IPS-20b (cell line): ENCODE measurements around the gene TNFRSF19.

Experiments used
- H3K27ac ChIP-seq: one replicate; pipeline ENCODE4 v1.5.1; 2013; ENCODE audit warnings: low read length
- H3K27me3 ChIP-seq: 2 replicates; pipeline ENCODE4 v1.6.1; 2013; ENCODE audit warnings: mild to moderate bottlenecking, low read length, inconsistent platforms; ENCODE audit not compliant: insufficient read depth
- H3K36me3 ChIP-seq: 2 replicates; pipeline ENCODE4 v1.6.1; 2013; ENCODE audit warnings: low read depth, mild to moderate bottlenecking, inconsistent platforms, low read length, moderate library complexity; ENCODE audit not compliant: insufficient read depth
- H3K4me1 ChIP-seq: 2 replicates; pipeline ENCODE4 v1.6.1; 2013; ENCODE audit warnings: mild to moderate bottlenecking, control low read depth, inconsistent platforms, low read length, moderate library complexity; ENCODE audit not compliant: insufficient read depth
- H3K4me3 ChIP-seq: 2 replicates; pipeline ENCODE4 v1.5.1; 2013; ENCODE audit warnings: mild to moderate bottlenecking, low read length, inconsistent platforms
- H3K9ac ChIP-seq: 2 replicates; pipeline ENCODE4 v1.6.1; 2013; ENCODE audit warnings: low read depth, mild to moderate bottlenecking, inconsistent platforms, low read length, moderate library complexity
- H3K9me3 ChIP-seq: 2 replicates; pipeline ENCODE4 v1.6.1; 2013; ENCODE audit warnings: mild to moderate bottlenecking, low read depth, low read length, inconsistent platforms; ENCODE audit not compliant: insufficient read depth

The TNFRSF19 gene

GRCh38 chr13:23620613-23621315, 50.6 kb downstream of the TNFRSF19 start:
- no peaks in the 10 kb centered on the region for H3K9me3 ChIP-seq
- no peak overlapping the region for H3K27ac ChIP-seq
- H3K36me3 ChIP-seq: no peaks in the 10 kb centered on the region; the same call in 1 of the 2 replicates
- H3K4me1 ChIP-seq: peaks cover 13% of the 10 kb centered on the region; the same call in 1 of the 2 replicates
- no peaks in the 10 kb centered on the region for H3K27me3 ChIP-seq
- no peak overlapping the region for H3K4me3 ChIP-seq
- no peak overlapping the region for H3K9ac ChIP-seq

DNA sequence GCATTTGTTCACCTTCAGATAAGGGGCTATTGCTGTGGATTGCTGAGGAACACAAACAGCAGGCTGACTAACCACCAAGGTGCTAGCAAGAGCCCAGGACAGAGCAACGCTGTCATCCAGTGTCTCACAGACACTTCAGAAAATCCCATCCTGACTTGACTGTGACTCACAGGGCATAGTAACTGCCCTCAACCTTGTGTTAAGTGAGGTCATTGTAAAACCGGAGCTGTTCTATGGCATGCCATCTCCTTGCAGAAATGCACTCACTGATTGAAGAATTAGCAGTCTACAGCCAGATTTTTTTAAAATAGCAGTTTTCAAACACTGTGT, 51.1 kb downstream of the TNFRSF19 start:
- H3K9me3 ChIP-seq: no peaks in the 10 kb centered on the region
- H3K27me3 ChIP-seq: no peaks in the 10 kb centered on the region
- H3K9ac ChIP-seq: no peak overlapping the region
- peaks cover 9% of the 10 kb centered on the region; the same call in 1 of the 2 replicates for H3K4me1 ChIP-seq
- H3K36me3 ChIP-seq: no peaks in the 10 kb centered on the region; the same call in 1 of the 2 replicates
- no peak overlapping the region for H3K27ac ChIP-seq
- H3K4me3 ChIP-seq: no peak overlapping the region

DNA sequence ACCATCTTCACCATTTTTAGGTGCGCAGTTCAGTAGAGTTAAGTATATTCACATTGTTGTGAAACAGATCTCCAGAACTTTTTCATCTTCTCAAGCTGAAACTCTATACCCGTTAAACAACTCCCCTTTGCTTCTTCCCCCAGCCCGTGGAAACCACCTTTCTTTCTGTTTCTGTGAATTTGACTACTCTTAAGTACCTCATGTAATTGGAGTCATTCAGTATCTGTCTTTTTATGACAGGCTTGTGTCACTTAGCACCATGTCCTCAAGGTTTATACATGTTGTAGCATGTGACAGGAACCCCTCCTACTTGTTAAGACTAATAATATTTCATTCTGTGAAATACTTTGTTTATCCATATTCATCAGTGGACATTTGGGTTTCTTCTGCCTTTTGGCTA, 52.8 kb downstream of the TNFRSF19 start:
- Histone ChIP-seq H3K4me1 (peaks cover 13% of the 10 kb centered on the region), H3K4me3 (no peak overlapping the region), H3K36me3 (no peaks in the 10 kb centered on the region; the same call in 1 of the 2 replicates), H3K9ac (no peak overlapping the region), H3K27ac (no peak overlapping the region), H3K27me3 (no peaks in the 10 kb centered on the region), H3K9me3 (no peaks in the 10 kb centered on the region)

- H3K4me1 ChIP-seq: peaks cover 12% of the 10 kb centered on the region
- H3K27me3 ChIP-seq: no peaks in the 10 kb centered on the region
- H3K36me3 ChIP-seq: no peaks in the 10 kb centered on the region; the same call in 1 of the 2 replicates
- H3K9me3 ChIP-seq: no peaks in the 10 kb centered on the region
- no peak overlapping the region for H3K4me3 ChIP-seq
- H3K27ac ChIP-seq: no peak overlapping the region
- no peak overlapping the region for H3K9ac ChIP-seq
Measured at GRCh38 chr13:23623394-23623793, 53.2 kb downstream of the TNFRSF19 start.

GRCh38 chr13:23626700-23627099, 56.5 kb downstream of the TNFRSF19 start:
- no peak overlapping the region for H3K9ac ChIP-seq
- H3K27ac ChIP-seq: no peak overlapping the region
- H3K27me3 ChIP-seq: no peaks in the 10 kb centered on the region

DNA sequence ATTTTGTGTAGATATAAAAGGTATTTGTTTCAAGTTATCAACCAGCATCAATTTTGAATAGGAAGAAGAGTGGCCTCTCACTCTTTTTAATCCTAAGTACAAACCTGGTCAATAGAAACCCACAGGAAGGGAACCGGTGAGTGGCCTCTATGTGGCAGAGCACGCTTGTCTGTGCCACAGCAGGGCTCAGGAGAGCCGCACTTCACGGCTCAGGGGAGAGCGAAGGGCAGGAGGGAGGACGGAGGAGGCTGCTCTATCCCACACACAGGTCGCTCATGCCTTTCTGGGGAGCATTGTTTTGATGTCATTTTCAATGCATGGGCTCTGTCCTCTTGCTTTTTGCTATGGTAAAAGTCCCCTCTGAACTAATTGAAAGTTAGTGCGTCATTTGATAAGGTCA, 57.2 kb downstream of the TNFRSF19 start:
- no peak overlapping the region for H3K9ac ChIP-seq
- no peaks in the 10 kb centered on the region for H3K27me3 ChIP-seq
- no peak overlapping the region for H3K27ac ChIP-seq
- no peaks in the 10 kb centered on the region for H3K36me3 ChIP-seq
- no peak overlapping the region for H3K4me3 ChIP-seq
- no peaks in the 10 kb centered on the region for H3K9me3 ChIP-seq
- peaks cover 26% of the 10 kb centered on the region for H3K4me1 ChIP-seq

More at GRCh38 chr13:23626700-23627099, 56.5 kb downstream of the TNFRSF19 start:
- H3K4me1 ChIP-seq: peaks cover 19% of the 10 kb centered on the region
- H3K9me3 ChIP-seq: no peaks in the 10 kb centered on the region
- H3K36me3 ChIP-seq: no peaks in the 10 kb centered on the region
- no peak overlapping the region for H3K4me3 ChIP-seq

- H3K27ac ChIP-seq: no peak overlapping the region
- no peaks in the 10 kb centered on the region for H3K27me3 ChIP-seq
- H3K9me3 ChIP-seq: no peaks in the 10 kb centered on the region
- no peaks in the 10 kb centered on the region for H3K36me3 ChIP-seq
- peaks cover 34% of the 10 kb centered on the region for H3K4me1 ChIP-seq
- H3K4me3 ChIP-seq: no peak overlapping the region
- H3K9ac ChIP-seq: no peak overlapping the region
Measured at GRCh38 chr13:23628250-23628649, 58.0 kb downstream of the TNFRSF19 start.

GRCh38 chr13:23628765-23629565, 58.8 kb downstream of the TNFRSF19 start:
- Histone ChIP-seq H3K9me3 (no peaks in the 10 kb centered on the region), H3K9ac (no peak overlapping the region), H3K36me3 (no peaks in the 10 kb centered on the region), H3K4me3 (no peak overlapping the region), H3K4me1 (peaks cover 36% of the 10 kb centered on the region), H3K27me3 (no peaks in the 10 kb centered on the region), H3K27ac (no peak overlapping the region)

- Histone ChIP-seq H3K27ac (no peak overlapping the region), H3K4me1 (peaks cover 44% of the 10 kb centered on the region), H3K4me3 (no peak overlapping the region), H3K9me3 (no peaks in the 10 kb centered on the region), H3K9ac (no peak overlapping the region), H3K27me3 (no peaks in the 10 kb centered on the region), H3K36me3 (no peaks in the 10 kb centered on the region)
Measured at GRCh38 chr13:23629566-23630272, 59.5 kb downstream of the TNFRSF19 start.

- Histone ChIP-seq H3K9ac (no peak overlapping the region; the same call in 1 of the 2 replicates), H3K27me3 (no peaks in the 10 kb centered on the region), H3K4me3 (no peak overlapping the region), H3K36me3 (no peaks in the 10 kb centered on the region), H3K4me1 (peaks cover 44% of the 10 kb centered on the region), H3K27ac (no peak overlapping the region), H3K9me3 (no peaks in the 10 kb centered on the region)
Measured at GRCh38 chr13:23630349-23631093, 60.3 kb downstream of the TNFRSF19 start.
